T47D (cell line): ENCODE measurements around the gene PHF2.

ENCODE experiments used
- DNase-seq, 2 experiments: peaks; one replicate each; pipeline versions ENCODE4 v3.0.0 to v3.0.0-alpha.2; 2011 to 2012; ENCODE audit warnings: low read depth in 1 of 2, low spot score in 1 of 2
- JUND ChIP-seq: IDR thresholded peaks from 2 replicates; pipeline ENCODE4 v1.6.1; 2012; ENCODE audit warnings: low read depth
- in situ Hi-C: cut with HindIII; loops from 2 replicates; pipeline ENCODE4 v1.10.0; 2016; ENCODE audit warnings: low sequenced_read_pairs, low pct_unique_long_range_greater_than_20kb

PHF2 gene

GRCh38 chr9:93594041-93594756, 17.8 kb downstream of the PHF2 start:
- no peak for TF ChIP-seq JUND
- DNase-seq, result no peak
- in situ Hi-C loops, result no loop called here

GRCh38 chr9:93595461-93595860, 19.1 kb downstream of the PHF2 start:
- in situ Hi-C loops, result no loop called here
- peak in 1 of 2 experiments; percentile 57 for DNase-seq
- TF ChIP-seq JUND, result no peak

GRCh38 chr9:93595861-93596365, 19.5 kb downstream of the PHF2 start:
- no peak for TF ChIP-seq JUND
- in situ Hi-C loops, result no loop called here
- DNase-seq, result no peak

GRCh38 chr9:93596399-93596798, 20.0 kb downstream of the PHF2 start:
- TF ChIP-seq JUND, result no peak
- DNase-seq, result no peak
- in situ Hi-C loops, result no loop called here

- in situ Hi-C loops, result no loop called here
These were observed 20.8 kb downstream of the PHF2 start for GRCh38 chr9:93597142-93597706.

GRCh38 chr9:93597871-93598646, 21.7 kb downstream of the PHF2 start:
- in situ Hi-C loops, result no loop called here
- TF ChIP-seq JUND, result no peak
- DNase-seq, result no peak

More at GRCh38 chr9:93597142-93597706, 20.8 kb downstream of the PHF2 start:
- TF ChIP-seq JUND, result no peak
- DNase-seq, result no peak

- no peak for DNase-seq
- no peak for TF ChIP-seq JUND
- in situ Hi-C loops, result no loop called here
These were observed 22.4 kb downstream of the PHF2 start for GRCh38 chr9:93598647-93599241.

- in situ Hi-C loops, result no loop called here
- no peak for DNase-seq
These were observed 23.4 kb downstream of the PHF2 start for GRCh38 chr9:93599571-93600403.

GRCh38 chr9:93600504-93600903, 24.1 kb downstream of the PHF2 start:
- DNase-seq, result no peak
- in situ Hi-C loops, result no loop called here
- no peak for TF ChIP-seq JUND

More at GRCh38 chr9:93599571-93600403, 23.4 kb downstream of the PHF2 start:
- no peak for TF ChIP-seq JUND

GRCh38 chr9:93601063-93601462, 24.7 kb downstream of the PHF2 start:
- TF ChIP-seq JUND, result no peak
- no peak for DNase-seq
- in situ Hi-C loops, result no loop called here

- in situ Hi-C loops, result no loop called here
- no peak for DNase-seq
- TF ChIP-seq JUND, result no peak
These were observed 25.3 kb downstream of the PHF2 start for GRCh38 chr9:93601666-93602065.

- in situ Hi-C loops, result no loop called here
- no peak for TF ChIP-seq JUND
- no peak for DNase-seq
These were observed 26.6 kb downstream of the PHF2 start for GRCh38 chr9:93603011-93603410.
